CD4-positive, alpha-beta T cell treated with Interleukin-12 subunit alpha and Interleukin-12 subunit beta, for 1 hour (primary cell): Measurements from ENCODE around the gene FRMD1.

Experiments
- DNase-seq: peaks from one replicate; pipeline ENCODE4 v3.0.0-alpha.2; 2020

FRMD1 gene

GRCh38 chr6:168053957-168054471 is 25.0 kb downstream of the FRMD1 start:
- no peak for DNase-seq

GRCh38 chr6:168053086-168053956 is 25.7 kb downstream of the FRMD1 start:
- no peak for DNase-seq

GRCh38 chr6:168052291-168052891 is 26.6 kb downstream of the FRMD1 start:
- no peak for DNase-seq

- no peak for DNase-seq
Measured at GRCh38 chr6:168051648-168052047, 27.4 kb downstream of the FRMD1 start.

DNA sequence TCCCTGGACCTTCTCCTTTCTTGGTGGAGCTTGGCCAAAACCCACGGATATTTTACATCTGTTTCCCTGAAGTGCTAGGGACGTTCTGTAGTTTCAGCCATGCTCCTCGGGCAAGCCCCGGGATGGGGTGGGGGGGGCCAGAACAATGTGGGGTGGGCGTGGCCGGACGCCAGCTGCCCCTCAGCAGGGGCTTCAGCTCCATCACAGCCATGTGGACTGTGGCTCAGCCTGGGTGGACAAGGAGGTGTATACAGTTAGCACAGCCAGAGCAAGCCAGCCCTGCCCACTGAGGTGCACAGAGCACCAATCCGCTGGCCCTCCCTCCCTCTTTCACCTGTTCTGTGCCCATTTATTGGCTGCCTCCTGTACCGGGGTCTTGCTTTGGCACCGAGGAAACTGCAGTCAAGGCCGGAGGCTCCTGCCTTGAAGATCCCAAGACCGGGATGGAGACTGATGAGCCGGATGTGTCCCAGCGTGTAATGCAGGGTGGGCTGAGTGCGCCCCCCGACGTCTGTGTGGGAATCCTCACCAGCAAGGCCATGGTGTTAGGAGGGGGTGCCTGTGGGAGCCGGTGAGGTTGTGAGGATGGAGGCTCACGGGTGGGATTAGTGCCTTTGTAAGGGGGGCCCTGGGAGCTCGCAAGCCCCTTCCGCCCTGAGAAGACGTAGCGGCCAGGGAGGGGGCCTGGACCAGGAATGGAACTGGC is 28.0 kb downstream of the FRMD1 start:
- no peak for DNase-seq

GRCh38 chr6:168050225-168050880 is 28.7 kb downstream of the FRMD1 start:
- no peak for DNase-seq

DNA sequence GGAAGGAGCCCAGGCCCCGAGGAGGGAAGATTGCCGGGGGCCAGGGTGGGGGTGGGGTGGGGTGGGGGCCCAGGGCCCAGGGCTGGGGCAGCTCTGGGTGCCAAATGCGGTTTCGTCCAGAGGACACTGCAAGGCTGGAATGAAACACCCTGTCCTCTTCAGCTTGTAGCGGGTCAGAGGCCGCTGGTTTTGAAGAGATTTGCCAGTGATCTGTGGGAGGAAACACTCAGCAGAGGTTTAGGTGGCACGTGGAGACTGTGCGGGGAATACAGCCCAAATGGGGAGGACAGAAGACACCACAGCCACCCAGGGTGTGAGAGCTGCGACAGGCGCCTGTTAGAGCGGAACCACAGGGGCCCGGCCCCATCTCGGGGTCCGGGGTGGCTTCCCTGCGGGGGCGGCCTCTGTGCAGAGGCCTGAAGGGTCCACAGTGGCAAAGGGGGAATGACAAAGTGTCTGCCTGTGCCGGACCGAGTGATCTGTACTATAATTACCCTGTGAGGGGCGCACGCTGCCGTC is 29.2 kb downstream of the FRMD1 start:
- no peak for DNase-seq

- DNase-seq, result no peak
Measured at GRCh38 chr6:168049277-168049676, 29.7 kb downstream of the FRMD1 start.

- no peak for DNase-seq
Measured at GRCh38 chr6:168048724-168049025, 30.3 kb downstream of the FRMD1 start.

DNA sequence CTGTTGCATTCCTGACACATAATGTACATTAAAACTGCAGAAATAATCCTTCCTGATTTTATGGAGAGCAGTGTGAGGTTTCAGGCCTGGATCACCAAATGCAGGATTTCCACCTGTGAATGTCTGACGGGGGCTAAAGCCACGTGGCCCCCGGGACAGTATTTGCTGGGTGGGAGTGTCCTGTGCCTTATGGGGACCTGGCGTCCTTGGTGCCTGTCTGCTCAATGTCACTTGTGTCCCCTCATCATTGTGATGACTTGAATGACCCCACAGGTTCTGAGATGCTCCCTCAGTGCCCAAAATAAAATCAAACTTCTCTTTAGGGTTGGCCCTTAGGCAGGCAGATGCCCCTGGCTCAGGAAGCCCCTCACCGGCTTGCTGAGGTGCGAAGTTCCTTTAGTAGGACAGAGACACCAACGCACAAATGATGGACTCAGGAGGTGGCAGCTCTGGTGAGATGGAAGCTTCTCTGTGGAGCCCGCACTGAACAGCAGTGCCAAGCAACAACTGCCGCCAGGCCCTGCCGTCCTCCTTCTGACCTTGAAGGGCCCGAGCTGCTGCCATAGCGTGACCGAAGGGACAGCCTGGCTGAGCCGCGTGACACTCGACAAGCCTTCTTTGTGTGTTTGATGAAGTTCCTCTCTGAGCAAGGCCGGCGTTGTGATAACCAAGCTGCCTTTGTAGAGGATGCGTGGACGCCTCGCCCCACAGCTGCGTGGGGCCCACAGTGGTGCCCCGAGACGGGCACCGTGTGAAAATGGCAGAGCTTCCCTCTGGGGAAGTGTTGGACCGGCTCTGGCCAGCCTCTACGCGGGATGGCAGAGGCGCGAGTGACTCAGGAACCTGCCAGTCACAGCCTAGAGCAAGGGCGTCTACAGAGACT is 30.9 kb downstream of the FRMD1 start:
- DNase-seq, result no peak

- no peak for DNase-seq
Measured at GRCh38 chr6:168046696-168047095, 32.3 kb downstream of the FRMD1 start.

- no peak for DNase-seq
Measured at GRCh38 chr6:168045706-168046620, 33.0 kb downstream of the FRMD1 start.

- DNase-seq, result no peak
Measured at GRCh38 chr6:168045141-168045691, 33.8 kb downstream of the FRMD1 start.

DNA sequence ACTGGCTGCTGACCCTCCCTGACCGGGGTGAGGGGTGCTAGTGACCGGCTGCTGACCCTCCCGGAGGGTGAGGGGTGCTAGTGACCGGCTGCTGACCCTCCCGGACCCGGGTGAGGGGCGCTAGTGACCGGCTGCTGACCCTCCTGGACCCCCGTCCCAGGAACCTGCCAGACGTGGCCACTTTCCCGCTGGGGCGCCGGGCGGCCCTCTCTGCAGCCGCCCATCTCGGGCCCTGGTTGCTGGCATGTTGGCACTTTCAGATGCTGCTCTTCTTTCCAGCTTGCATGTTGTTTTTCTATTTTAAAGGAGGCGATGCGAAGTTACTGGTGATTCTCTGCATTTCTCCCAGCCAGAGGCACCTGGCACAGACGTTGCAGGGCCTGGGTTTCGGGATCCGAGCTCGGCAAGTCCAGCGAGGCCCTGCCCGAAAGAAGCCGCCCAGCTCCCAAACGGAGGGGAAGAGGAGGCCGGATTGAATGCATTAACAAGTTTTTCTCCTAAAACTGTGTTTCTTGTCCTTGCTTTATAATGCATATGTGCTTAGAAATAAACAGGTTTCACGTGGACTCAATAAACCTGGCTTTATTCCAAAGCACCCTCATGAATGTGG is 34.4 kb downstream of the FRMD1 start:
- no peak for DNase-seq

DNA sequence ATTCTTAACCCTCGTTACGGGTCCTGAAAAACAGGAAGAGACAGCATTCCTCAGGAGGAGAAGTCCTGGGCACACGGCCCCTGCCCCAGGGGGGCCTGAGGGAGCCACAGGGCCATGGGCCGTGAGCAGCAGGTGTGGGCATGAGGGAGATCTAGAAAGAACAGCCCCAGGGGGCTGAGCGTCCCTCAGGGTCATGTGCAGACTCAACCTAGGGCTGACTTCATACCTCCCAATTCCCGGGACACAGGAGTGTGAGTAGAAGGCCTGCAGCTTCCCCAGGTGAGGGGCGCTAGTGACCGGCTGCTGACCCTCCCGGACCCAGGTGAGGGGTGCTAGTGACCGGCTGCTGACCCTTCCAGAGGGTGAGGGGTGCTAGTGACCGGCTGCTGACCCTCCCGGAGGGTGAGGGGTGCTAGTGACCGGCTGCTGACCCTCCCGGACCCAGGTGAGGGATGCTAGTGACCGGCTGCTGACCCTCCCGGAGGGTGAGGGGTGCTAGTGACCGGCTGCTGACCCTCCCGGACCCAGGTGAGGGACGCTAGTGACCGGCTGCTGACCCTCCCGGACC is 35.1 kb downstream of the FRMD1 start:
- no peak for DNase-seq

DNA sequence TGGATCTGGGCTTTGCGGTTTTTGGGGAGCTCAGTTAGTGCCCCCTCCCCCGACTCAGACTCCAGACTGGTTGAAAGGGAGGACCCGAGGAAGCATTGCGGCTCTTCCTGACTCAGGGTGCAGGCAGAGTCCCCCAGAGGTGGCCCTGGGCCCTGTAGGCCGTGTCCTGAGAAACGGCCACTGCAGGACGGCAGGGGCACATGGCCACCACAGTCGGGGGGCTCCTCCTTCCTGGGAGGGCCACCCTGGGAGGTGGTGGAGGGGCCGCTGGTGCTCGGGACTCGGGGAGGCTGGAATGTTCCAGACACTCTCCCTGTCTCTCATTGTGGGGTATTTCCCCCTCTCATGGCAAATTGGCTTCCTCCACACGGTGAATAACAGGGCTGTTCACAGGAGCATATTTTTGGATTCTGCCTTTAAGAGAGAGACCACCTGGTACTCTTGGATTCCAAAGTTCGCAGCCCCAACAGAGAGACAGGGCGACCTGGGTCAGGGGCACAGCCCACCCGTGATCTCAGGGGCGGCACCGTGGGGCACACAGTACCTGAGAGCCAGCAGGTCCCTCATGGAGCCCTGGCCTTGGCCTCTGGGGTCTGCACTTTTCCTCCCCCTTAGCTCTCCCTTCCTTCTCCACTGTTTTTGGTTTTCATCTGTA is 35.7 kb downstream of the FRMD1 start:
- DNase-seq, result no peak

- no peak for DNase-seq
Measured at GRCh38 chr6:168042426-168043192, 36.4 kb downstream of the FRMD1 start.

DNA sequence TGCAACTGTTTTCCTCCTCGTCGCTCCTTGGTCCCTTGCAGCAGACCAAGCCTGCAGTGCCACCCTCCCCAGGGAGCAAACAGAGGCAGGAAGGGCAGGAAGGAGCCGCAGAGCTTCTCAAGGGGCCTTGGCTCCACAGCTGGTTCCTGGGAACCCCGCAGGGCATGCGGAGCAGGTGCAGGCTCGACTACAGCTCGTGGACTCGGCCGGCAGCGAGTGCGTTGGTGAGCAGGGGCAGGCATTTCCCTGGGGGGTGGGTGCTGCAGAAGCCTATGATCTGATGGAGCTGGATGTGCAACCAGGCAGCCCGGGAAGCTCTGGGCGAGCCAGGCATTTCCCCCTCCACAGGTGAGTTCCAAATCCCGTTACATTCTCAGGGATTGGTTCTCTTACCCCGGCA is 37.1 kb downstream of the FRMD1 start:
- DNase-seq, result no peak
